ENCODE results near the gene PBX1. TPM values are rescaled to one million over a fixed set of nuclear protein-coding genes. Genes with fewer than 3 reads are reported as not detected.

PBX1 gene
- total and polyA plus RNA-seq, 2 donors from 2014 or later: 14.9 to 91.5 TPM

- intact Hi-C loops (cut with DNase I): no loop called here
- DNase-seq (peak in 2 of 5 donors; percentile 13 to 30), FAIRE-seq (no peak)
- TF ChIP-seq CTCF (IDR thresholded peaks at IDR 0.05; ENCODE audit: borderline replicate concordance, extremely low read depth, insufficient read depth): no peak
- Histone ChIP-seq H3K4me1 (ENCODE audit: control insufficient read depth in 2 of 3, insufficient read depth in 2 of 3, low read depth in 1 of 3, low read length in 3 of 3) (no peaks in the 10 kb centered on the region), H3K27me3 (ENCODE audit: control insufficient read depth, insufficient read depth, low read length) (no peaks in the 10 kb centered on the region), H3K9me3 (ENCODE audit: control insufficient read depth in 2 of 3, insufficient read depth in 1 of 3, low read length in 3 of 3) (no peaks in the 10 kb centered on the region), H3K4me3 (ENCODE audit: low read length in 3 of 3) (no peak overlapping the region), H3K9ac (ENCODE audit: low read length in 3 of 3) (no peak overlapping the region), H3K36me3 (ENCODE audit: control insufficient read depth in 2 of 3, insufficient read depth in 3 of 3, low read length in 3 of 3) (no peaks in the 10 kb centered on the region), H3K27ac (ENCODE audit: low read depth in 2 of 2, low read length in 2 of 2) (no peak overlapping the region)
Measured at GRCh38 chr1:164511001-164511705, 47.8 kb upstream of the PBX1 start.

- FAIRE-seq (no peak), DNase-seq (no peak)
- TF ChIP-seq CTCF (IDR thresholded peaks at IDR 0.05; ENCODE audit: borderline replicate concordance, extremely low read depth, insufficient read depth): no peak
- Histone ChIP-seq H3K9ac (ENCODE audit: low read length in 3 of 3) (no peak overlapping the region), H3K27ac (ENCODE audit: low read depth in 2 of 2, low read length in 2 of 2) (no peak overlapping the region), H3K4me3 (ENCODE audit: low read length in 3 of 3) (no peak overlapping the region), H3K9me3 (ENCODE audit: control insufficient read depth in 2 of 3, insufficient read depth in 1 of 3, low read length in 3 of 3) (no peaks in the 10 kb centered on the region), H3K27me3 (ENCODE audit: control insufficient read depth, insufficient read depth, low read length) (no peaks in the 10 kb centered on the region), H3K4me1 (ENCODE audit: control insufficient read depth in 2 of 3, insufficient read depth in 2 of 3, low read depth in 1 of 3, low read length in 3 of 3) (no peaks in the 10 kb centered on the region), H3K36me3 (ENCODE audit: control insufficient read depth in 2 of 3, insufficient read depth in 3 of 3, low read length in 3 of 3) (no peaks in the 10 kb centered on the region)
- intact Hi-C loops (cut with DNase I): no loop called here
Measured at GRCh38 chr1:164515231-164515630, 43.8 kb upstream of the PBX1 start.

- Histone ChIP-seq H3K4me1 (ENCODE audit: control insufficient read depth in 2 of 3, insufficient read depth in 2 of 3, low read depth in 1 of 3, low read length in 3 of 3) (no peaks in the 10 kb centered on the region), H3K27ac (ENCODE audit: low read depth in 2 of 2, low read length in 2 of 2) (no peak overlapping the region), H3K9ac (ENCODE audit: low read length in 3 of 3) (no peak overlapping the region), H3K9me3 (ENCODE audit: control insufficient read depth in 2 of 3, insufficient read depth in 1 of 3, low read length in 3 of 3) (no peaks in the 10 kb centered on the region), H3K4me3 (ENCODE audit: low read length in 3 of 3) (no peak overlapping the region), H3K36me3 (ENCODE audit: control insufficient read depth in 2 of 3, insufficient read depth in 3 of 3, low read length in 3 of 3) (no peaks in the 10 kb centered on the region), H3K27me3 (ENCODE audit: control insufficient read depth, insufficient read depth, low read length) (no peaks in the 10 kb centered on the region)
- DNase-seq (peak in 4 of 5 donors; percentile 13 to 42 (median 30)), FAIRE-seq (no peak)
- intact Hi-C loops (cut with DNase I): no loop called here
- TF ChIP-seq CTCF (IDR thresholded peaks at IDR 0.05; ENCODE audit: borderline replicate concordance, extremely low read depth, insufficient read depth): no peak
Measured at GRCh38 chr1:164515711-164516331, 43.2 kb upstream of the PBX1 start.

Measured in kidney (tissue), 14 donors.